HAP-1 (cell line): ENCODE data around the gene FRAS1.

Experiments used
- DNase-seq, 2 experiments: peaks; one replicate each; pipeline ENCODE4 v3.0.0-alpha.2; 2016 to 2020; ENCODE audit warnings: low spot score in 2 of 2
- H3K27me3 ChIP-seq: fragments of 250-450 bp; sonication (Bioruptor Pico); 2 replicates; pipeline ENCODE4 v1.5.1; 2020; ENCODE audit warnings: low read depth, mild to moderate bottlenecking, moderate library complexity
- H3K36me3 ChIP-seq: fragments of 250-450 bp; sonication (Bioruptor Pico); replicated peaks from 2 replicates; pipeline ENCODE4 v1.5.1; 2020; ENCODE audit warnings: mild to moderate bottlenecking
- H3K4me1 ChIP-seq: fragments of 250-450 bp; sonication (Bioruptor Pico); 2 replicates; pipeline ENCODE4 v1.5.1; 2020; ENCODE audit warnings: mild to moderate bottlenecking
- H3K4me3 ChIP-seq: fragments of 250-450 bp; sonication (Bioruptor Pico); 2 replicates; pipeline ENCODE4 v1.5.1; 2020; ENCODE audit warnings: mild to moderate bottlenecking, moderate library complexity
- H3K9me3 ChIP-seq: fragments of 250-450 bp; sonication (Bioruptor Pico); 2 replicates; pipeline ENCODE4 v1.5.1; 2020; ENCODE audit warnings: mild to moderate bottlenecking, moderate library complexity
- in situ Hi-C: fragments of 300-500 bp; cut with MboI; formaldehyde crosslinking; loops from 3 replicates; pipeline ENCODE4 v1.14.3; 2020; ENCODE audit warnings: low sequenced_read_pairs, inconsistent platforms, mixed read lengths

The FRAS1 gene

GRCh38 chr4:78551420-78552351, 494.6 kb downstream of the FRAS1 start, which contains the start of gene ANXA3:
TSS of gene ANXA3 (plus strand) at chr4:78551770. CDS start at chr4:78554474, 2,704 bp downstream.
- in situ Hi-C loops = no loop called here
- no peaks in the 10 kb centered on the region for H3K36me3 ChIP-seq
- H3K4me1 ChIP-seq = no peaks in the 10 kb centered on the region
- no peaks in the 10 kb centered on the region for H3K27me3 ChIP-seq
- H3K9me3 ChIP-seq = no peaks in the 10 kb centered on the region
- no peak within 1 kb of the TSS for H3K4me3 ChIP-seq
- DNase-seq = no peak

- in situ Hi-C loops = no loop called here
- H3K9me3 ChIP-seq = no peaks in the 10 kb centered on the region
- H3K4me3 ChIP-seq = no peak overlapping the region
- H3K36me3 ChIP-seq = no peaks in the 10 kb centered on the region
- H3K4me1 ChIP-seq = no peaks in the 10 kb centered on the region
- no peaks in the 10 kb centered on the region for H3K27me3 ChIP-seq
- no peak for DNase-seq
These were observed 495.4 kb downstream of the FRAS1 start for GRCh38 chr4:78552389-78553042.

GRCh38 chr4:78553043-78553396, 495.9 kb downstream of the FRAS1 start:
- in situ Hi-C loops = no loop called here
- Histone ChIP-seq H3K36me3 (no peaks in the 10 kb centered on the region), H3K4me3 (no peak overlapping the region), H3K27me3 (no peaks in the 10 kb centered on the region), H3K4me1 (no peaks in the 10 kb centered on the region), H3K9me3 (no peaks in the 10 kb centered on the region)
- DNase-seq = no peak

GRCh38 chr4:78553529-78554060, 496.5 kb downstream of the FRAS1 start:
- H3K27me3 ChIP-seq = no peaks in the 10 kb centered on the region
- DNase-seq = no peak
- no peaks in the 10 kb centered on the region for H3K36me3 ChIP-seq
- no peak overlapping the region for H3K4me3 ChIP-seq
- in situ Hi-C loops = no loop called here
- no peaks in the 10 kb centered on the region for H3K4me1 ChIP-seq
- no peaks in the 10 kb centered on the region for H3K9me3 ChIP-seq

GRCh38 chr4:78556665-78557064, 499.5 kb downstream of the FRAS1 start:
- no peak for DNase-seq
- in situ Hi-C loops = no loop called here
- H3K36me3 ChIP-seq = no peaks in the 10 kb centered on the region

GRCh38 chr4:78557841-78558240, 500.7 kb downstream of the FRAS1 start:
- Histone ChIP-seq H3K4me1 (no peaks in the 10 kb centered on the region), H3K9me3 (no peaks in the 10 kb centered on the region), H3K4me3 (no peak overlapping the region), H3K36me3 (no peaks in the 10 kb centered on the region), H3K27me3 (peaks cover 8% of the 10 kb centered on the region; the same call in 1 of the 2 replicates)
- no peak for DNase-seq
- in situ Hi-C loops = no loop called here

More at GRCh38 chr4:78556665-78557064, 499.5 kb downstream of the FRAS1 start:
- Histone ChIP-seq H3K9me3 (no peaks in the 10 kb centered on the region), H3K4me1 (no peaks in the 10 kb centered on the region), H3K27me3 (peaks cover 4% of the 10 kb centered on the region; the same call in 1 of the 2 replicates), H3K4me3 (no peak overlapping the region)

GRCh38 chr4:78558410-78558809, 501.3 kb downstream of the FRAS1 start:
- Histone ChIP-seq H3K4me3 (no peak overlapping the region), H3K36me3 (no peaks in the 10 kb centered on the region), H3K4me1 (no peaks in the 10 kb centered on the region), H3K27me3 (peaks cover 11% of the 10 kb centered on the region; the same call in 1 of the 2 replicates), H3K9me3 (no peaks in the 10 kb centered on the region)
- no peak for DNase-seq
- in situ Hi-C loops = no loop called here

GRCh38 chr4:78560296-78560963, 503.3 kb downstream of the FRAS1 start:
- H3K27me3 ChIP-seq = peaks cover 11% of the 10 kb centered on the region
- no peaks in the 10 kb centered on the region for H3K9me3 ChIP-seq
- no peak overlapping the region for H3K4me3 ChIP-seq
- in situ Hi-C loops = no loop called here
- no peaks in the 10 kb centered on the region for H3K36me3 ChIP-seq
- no peaks in the 10 kb centered on the region for H3K4me1 ChIP-seq
- DNase-seq = no peak

GRCh38 chr4:78561677-78562076, 504.6 kb downstream of the FRAS1 start:
- H3K36me3 ChIP-seq = no peaks in the 10 kb centered on the region
- no peaks in the 10 kb centered on the region for H3K9me3 ChIP-seq
- H3K4me3 ChIP-seq = no peak overlapping the region
- peaks cover 11% of the 10 kb centered on the region for H3K27me3 ChIP-seq
- H3K4me1 ChIP-seq = no peaks in the 10 kb centered on the region
- in situ Hi-C loops = no loop called here
- DNase-seq = no peak

GRCh38 chr4:78562687-78563086, 505.6 kb downstream of the FRAS1 start:
- in situ Hi-C loops = no loop called here
- Histone ChIP-seq H3K4me1 (no peaks in the 10 kb centered on the region; the same call in 1 of the 2 replicates), H3K27me3 (peaks cover 11% of the 10 kb centered on the region), H3K4me3 (no peak overlapping the region), H3K9me3 (no peaks in the 10 kb centered on the region), H3K36me3 (no peaks in the 10 kb centered on the region)
- no peak for DNase-seq

GRCh38 chr4:78565971-78566372, 508.8 kb downstream of the FRAS1 start:
- no peak overlapping the region for H3K4me3 ChIP-seq
- no peaks in the 10 kb centered on the region for H3K9me3 ChIP-seq
- in situ Hi-C loops = no loop called here
- H3K4me1 ChIP-seq = no peaks in the 10 kb centered on the region; the same call in 1 of the 2 replicates
- peaks cover 7% of the 10 kb centered on the region for H3K27me3 ChIP-seq
- peak; percentile 4 to 15 for DNase-seq
- H3K36me3 ChIP-seq = no peaks in the 10 kb centered on the region

GRCh38 chr4:78566834-78567499, 509.8 kb downstream of the FRAS1 start:
- no peak for DNase-seq
- H3K4me1 ChIP-seq = no peaks in the 10 kb centered on the region; the same call in 1 of the 2 replicates
- H3K4me3 ChIP-seq = no peak overlapping the region
- in situ Hi-C loops = no loop called here
- H3K27me3 ChIP-seq = peaks cover 7% of the 10 kb centered on the region
- H3K36me3 ChIP-seq = no peaks in the 10 kb centered on the region
- H3K9me3 ChIP-seq = no peaks in the 10 kb centered on the region

- H3K36me3 ChIP-seq = no peaks in the 10 kb centered on the region
- H3K27me3 ChIP-seq = peaks cover 3% of the 10 kb centered on the region
- no peak overlapping the region for H3K4me3 ChIP-seq
- H3K9me3 ChIP-seq = no peaks in the 10 kb centered on the region
- DNase-seq = no peak
- no peaks in the 10 kb centered on the region; the same call in 1 of the 2 replicates for H3K4me1 ChIP-seq
- in situ Hi-C loops = no loop called here
These were observed 510.5 kb downstream of the FRAS1 start for GRCh38 chr4:78567500-78568060.
